Measurements from ENCODE around the gene MED31. TPM values are rescaled to one million over a fixed set of nuclear protein-coding genes. Genes with fewer than 3 reads are reported as not detected.
A peak's percentile ranks its signal among the peaks of the same experiment; 100 is the strongest.

The MED31 gene
- total RNA-seq, 1 donor from 2014 or later, result not detected

DNA sequence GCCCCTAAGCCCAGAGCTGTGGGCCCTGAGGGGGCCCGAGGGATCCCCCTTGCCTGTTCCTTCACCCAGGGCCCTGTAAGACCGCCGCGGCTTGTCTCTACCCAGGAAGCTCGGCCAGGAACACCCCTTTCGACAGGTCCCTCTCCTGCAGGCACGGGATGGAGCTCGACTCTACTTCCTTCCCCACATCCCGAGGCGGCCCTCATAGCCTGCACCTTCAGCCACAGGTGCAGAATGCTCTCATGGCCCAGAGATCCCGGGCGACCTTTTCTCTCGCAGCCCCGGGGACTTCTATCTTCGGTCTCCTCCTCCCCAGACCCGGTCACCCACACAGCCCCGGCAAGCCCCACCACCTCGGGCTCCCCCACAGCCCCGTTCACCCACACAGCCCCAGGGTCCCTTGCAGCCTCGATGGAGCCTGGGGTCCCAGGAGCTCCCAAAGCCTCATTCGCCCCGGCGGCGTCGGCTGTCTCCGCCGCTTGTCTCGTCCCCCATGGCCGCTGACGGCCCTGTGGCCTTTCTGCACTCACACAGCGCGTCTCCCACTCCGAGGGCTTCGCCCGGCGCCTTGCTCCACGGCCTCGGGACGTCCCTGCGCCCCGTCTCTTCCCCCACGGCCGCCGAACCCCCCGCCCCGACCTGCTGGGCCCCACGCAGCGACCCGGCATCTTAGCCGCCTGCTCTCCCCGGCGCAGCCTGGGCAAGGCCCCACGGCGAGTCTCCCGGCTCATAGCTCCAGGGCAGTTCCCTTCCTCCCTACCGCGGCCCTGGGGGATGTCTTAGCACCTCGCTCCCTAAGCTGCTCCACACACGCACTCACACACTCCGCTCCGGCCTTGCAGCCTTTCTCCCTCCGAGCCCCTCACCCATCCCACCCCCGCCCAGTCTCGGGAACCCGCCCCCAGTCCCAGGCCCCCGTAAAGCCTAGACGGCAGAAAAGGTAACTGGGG lies 11.5 kb downstream of the MED31 start:
- H3K27me3 ChIP-seq, result no peaks in the 10 kb centered on the region
- H3K4me3 ChIP-seq, result peak overlapping the region; percentile 64 to 93
- DNase-seq (ENCODE audit: low spot score in 2 of 2), result no peak
- H3K4me1 ChIP-seq, result peaks cover 7 to 17% of the 10 kb centered on the region in 2 donors
- TF ChIP-seq, protein P1, sequence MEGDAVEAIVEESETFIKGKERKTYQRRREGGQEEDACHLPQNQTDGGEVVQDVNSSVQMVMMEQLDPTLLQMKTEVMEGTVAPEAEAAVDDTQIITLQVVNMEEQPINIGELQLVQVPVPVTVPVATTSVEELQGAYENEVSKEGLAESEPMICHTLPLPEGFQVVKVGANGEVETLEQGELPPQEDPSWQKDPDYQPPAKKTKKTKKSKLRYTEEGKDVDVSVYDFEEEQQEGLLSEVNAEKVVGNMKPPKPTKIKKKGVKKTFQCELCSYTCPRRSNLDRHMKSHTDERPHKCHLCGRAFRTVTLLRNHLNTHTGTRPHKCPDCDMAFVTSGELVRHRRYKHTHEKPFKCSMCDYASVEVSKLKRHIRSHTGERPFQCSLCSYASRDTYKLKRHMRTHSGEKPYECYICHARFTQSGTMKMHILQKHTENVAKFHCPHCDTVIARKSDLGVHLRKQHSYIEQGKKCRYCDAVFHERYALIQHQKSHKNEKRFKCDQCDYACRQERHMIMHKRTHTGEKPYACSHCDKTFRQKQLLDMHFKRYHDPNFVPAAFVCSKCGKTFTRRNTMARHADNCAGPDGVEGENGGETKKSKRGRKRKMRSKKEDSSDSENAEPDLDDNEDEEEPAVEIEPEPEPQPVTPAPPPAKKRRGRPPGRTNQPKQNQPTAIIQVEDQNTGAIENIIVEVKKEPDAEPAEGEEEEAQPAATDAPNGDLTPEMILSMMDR (IDR thresholded peaks at IDR 0.05), result no peak
- intact Hi-C loops (cut with DNase I), result loop anchor here (1.0 to 5.0 kb wide), 3 partner anchors 11 to 1358 kb away; partner anchors contain the start of genes C17orf100, MED31, NLRP1 and RABEP1
- H3K27ac ChIP-seq, result peak overlapping the region; percentile 74 to 84
- H3K9me3 ChIP-seq, result no peaks in the 10 kb centered on the region
- peaks cover 6 to 13% of the 10 kb centered on the region in 2 donors for H3K36me3 ChIP-seq

- intact Hi-C loops (cut with DNase I), result no loop called here
- no peaks in the 10 kb centered on the region for H3K9me3 ChIP-seq
- H3K27me3 ChIP-seq, result no peaks in the 10 kb centered on the region
- no peak for DNase-seq (ENCODE audit: low spot score in 2 of 2)
- H3K4me1 ChIP-seq, result peaks cover 7 to 17% of the 10 kb centered on the region in 2 donors
- TF ChIP-seq, protein P1 (IDR thresholded peaks at IDR 0.05), result no peak
- H3K4me3 ChIP-seq, result peak overlapping the region; percentile 64 to 93
- no peak overlapping the region for H3K27ac ChIP-seq
- peaks cover 3 to 17% of the 10 kb centered on the region in 2 donors for H3K36me3 ChIP-seq
These were observed 12.3 kb downstream of the MED31 start for GRCh38 chr17:6639014-6639585.

GRCh38 chr17:6638046-6638908 lies 13.1 kb downstream of the MED31 start:
- intact Hi-C loops (cut with DNase I), result no loop called here

GRCh38 chr17:6637458-6637840 lies 14.0 kb downstream of the MED31 start:
- peaks cover 7 to 17% of the 10 kb centered on the region in 2 donors for H3K4me1 ChIP-seq
- no peak overlapping the region for H3K27ac ChIP-seq
- H3K9me3 ChIP-seq, result no peaks in the 10 kb centered on the region
- H3K4me3 ChIP-seq, result no peak overlapping the region
- DNase-seq (ENCODE audit: low spot score in 2 of 2), result no peak
- TF ChIP-seq, protein P1 (IDR thresholded peaks at IDR 0.05), result no peak
- peaks cover 4 to 21% of the 10 kb centered on the region in 2 donors for H3K36me3 ChIP-seq
- intact Hi-C loops (cut with DNase I), result no loop called here
- H3K27me3 ChIP-seq, result no peaks in the 10 kb centered on the region

More at GRCh38 chr17:6638046-6638908, 13.1 kb downstream of the MED31 start:
- Histone ChIP-seq H3K36me3 (peaks cover 0 to 14% of the 10 kb centered on the region in 2 donors), H3K9me3 (no peaks in the 10 kb centered on the region), H3K27ac (no peak overlapping the region), H3K4me3 (peak overlapping the region in 1 of 2 donors; percentile 93), H3K4me1 (peaks cover 7 to 17% of the 10 kb centered on the region in 2 donors), H3K27me3 (no peaks in the 10 kb centered on the region)
- no peak for DNase-seq (ENCODE audit: low spot score in 2 of 2)
- TF ChIP-seq, protein P1 (IDR thresholded peaks at IDR 0.05), result no peak
